ENCODE data around the gene PLPP3.

GRCh38 chr1:56473582-56474270 lies 105.6 kb downstream of the PLPP3 start:
- TF ChIP-seq EZH2 (IDR thresholded peaks at IDR 0.05; ENCODE audit: borderline replicate concordance, low read depth, low read length, poor library complexity, severe bottlenecking) = no peak
- TF ChIP-seq CTCF (conservative IDR thresholded peaks at IDR 0.05; ENCODE audit: low read depth, low read length) = no peak

Measured in A673 (cell line).